Fibroblast of lung (primary cell): ENCODE results near the gene UBIAD1.

Experiments
- EZH2 ChIP-seq: IDR thresholded peaks from 2 replicates; pipeline ENCODE4 v1.5.1; 2012; ENCODE audit warnings: low read length, control low read depth, mild to moderate bottlenecking; ENCODE audit errors: missing control alignments
- TF ChIP-seq, protein P1 (sequence below), 2 donors: IDR thresholded peaks in 1 of 2; conservative IDR thresholded peaks in 1 of 2; 1 replicate in 1 of 2; 2 replicates in 1 of 2; pipeline ENCODE4 v1.5.1; 2011 to 2012; ENCODE audit warnings: low read length in 2 of 2, control low read depth in 1 of 2, inconsistent platforms in 1 of 2, low read depth in 1 of 2, mild to moderate bottlenecking in 1 of 2

GRCh38 chr1:11283151-11283550 is 10.2 kb downstream of the UBIAD1 start:
- TF ChIP-seq, protein P1, sequence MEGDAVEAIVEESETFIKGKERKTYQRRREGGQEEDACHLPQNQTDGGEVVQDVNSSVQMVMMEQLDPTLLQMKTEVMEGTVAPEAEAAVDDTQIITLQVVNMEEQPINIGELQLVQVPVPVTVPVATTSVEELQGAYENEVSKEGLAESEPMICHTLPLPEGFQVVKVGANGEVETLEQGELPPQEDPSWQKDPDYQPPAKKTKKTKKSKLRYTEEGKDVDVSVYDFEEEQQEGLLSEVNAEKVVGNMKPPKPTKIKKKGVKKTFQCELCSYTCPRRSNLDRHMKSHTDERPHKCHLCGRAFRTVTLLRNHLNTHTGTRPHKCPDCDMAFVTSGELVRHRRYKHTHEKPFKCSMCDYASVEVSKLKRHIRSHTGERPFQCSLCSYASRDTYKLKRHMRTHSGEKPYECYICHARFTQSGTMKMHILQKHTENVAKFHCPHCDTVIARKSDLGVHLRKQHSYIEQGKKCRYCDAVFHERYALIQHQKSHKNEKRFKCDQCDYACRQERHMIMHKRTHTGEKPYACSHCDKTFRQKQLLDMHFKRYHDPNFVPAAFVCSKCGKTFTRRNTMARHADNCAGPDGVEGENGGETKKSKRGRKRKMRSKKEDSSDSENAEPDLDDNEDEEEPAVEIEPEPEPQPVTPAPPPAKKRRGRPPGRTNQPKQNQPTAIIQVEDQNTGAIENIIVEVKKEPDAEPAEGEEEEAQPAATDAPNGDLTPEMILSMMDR (conservative IDR thresholded peaks at IDR 0.05 in 1 of 2, IDR thresholded peaks at IDR 0.05 in 1 of 2; ENCODE audit: low read depth in 1 of 2, low read length in 2 of 2): no peak
- no peak for TF ChIP-seq EZH2
